Measurements from ENCODE around the gene LZTS2. TPM values are rescaled to one million over a fixed set of nuclear protein-coding genes. Genes with fewer than 3 reads are reported as not detected.

Gene LZTS2
- total and polyA plus RNA-seq, 4 donors = 2.1 to 10.3 (median 9.5) TPM

- WGBS = 21% methylated on average over 13 of the region's 13 CpGs
- H3K27me3 ChIP-seq (ENCODE audit: control insufficient read depth in 4 of 4, insufficient read depth in 4 of 4, low read length in 3 of 4) = no peaks in the 10 kb centered on the region
- H3K4me3 ChIP-seq (ENCODE audit: low read depth in 1 of 3, low read length in 3 of 3) = peak overlapping the region; percentile 64 to 86 (median 77)
- peak overlapping the region in 1 of 2 donors; percentile 18 for H3K9ac ChIP-seq (ENCODE audit: low read depth in 1 of 2, low read length in 2 of 2)
- peak; percentile 79 for DNase-seq (ENCODE audit: low spot score)
- peaks cover 0 to 8% (median 1%) of the 10 kb centered on the region in 4 donors for H3K36me3 ChIP-seq (ENCODE audit: control insufficient read depth in 4 of 4, insufficient read depth in 3 of 4, low read depth in 1 of 4, low read length in 3 of 4)
- peak overlapping the region; percentile 0 to 65 for H3K27ac ChIP-seq (ENCODE audit: low read depth in 1 of 2, low read length in 2 of 2)
- TF ChIP-seq SP1 (IDR thresholded peaks at IDR 0.05) = peak; percentile 60
- no peak for TF ChIP-seq FOXA1 (IDR thresholded peaks at IDR 0.05)
- peak; percentile 86 to 87 for TF ChIP-seq RXRA (IDR thresholded peaks at IDR 0.05)
- no peak for TF ChIP-seq EGR1 (IDR thresholded peaks at IDR 0.05; ENCODE audit: low read depth in 2 of 2)
- peak; percentile 64 for TF ChIP-seq HNF4G (IDR thresholded peaks at IDR 0.05)
- TF ChIP-seq NR2F2 (IDR thresholded peaks at IDR 0.05) = peak; percentile 53
- no peak for TF ChIP-seq JUND (IDR thresholded peaks at IDR 0.05)
- TF ChIP-seq, protein P1, sequence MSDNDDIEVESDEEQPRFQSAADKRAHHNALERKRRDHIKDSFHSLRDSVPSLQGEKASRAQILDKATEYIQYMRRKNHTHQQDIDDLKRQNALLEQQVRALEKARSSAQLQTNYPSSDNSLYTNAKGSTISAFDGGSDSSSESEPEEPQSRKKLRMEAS (IDR thresholded peaks at IDR 0.05) = no peak
- no peak for TF ChIP-seq REST (IDR thresholded peaks at IDR 0.05)
- TF ChIP-seq, protein P2, sequence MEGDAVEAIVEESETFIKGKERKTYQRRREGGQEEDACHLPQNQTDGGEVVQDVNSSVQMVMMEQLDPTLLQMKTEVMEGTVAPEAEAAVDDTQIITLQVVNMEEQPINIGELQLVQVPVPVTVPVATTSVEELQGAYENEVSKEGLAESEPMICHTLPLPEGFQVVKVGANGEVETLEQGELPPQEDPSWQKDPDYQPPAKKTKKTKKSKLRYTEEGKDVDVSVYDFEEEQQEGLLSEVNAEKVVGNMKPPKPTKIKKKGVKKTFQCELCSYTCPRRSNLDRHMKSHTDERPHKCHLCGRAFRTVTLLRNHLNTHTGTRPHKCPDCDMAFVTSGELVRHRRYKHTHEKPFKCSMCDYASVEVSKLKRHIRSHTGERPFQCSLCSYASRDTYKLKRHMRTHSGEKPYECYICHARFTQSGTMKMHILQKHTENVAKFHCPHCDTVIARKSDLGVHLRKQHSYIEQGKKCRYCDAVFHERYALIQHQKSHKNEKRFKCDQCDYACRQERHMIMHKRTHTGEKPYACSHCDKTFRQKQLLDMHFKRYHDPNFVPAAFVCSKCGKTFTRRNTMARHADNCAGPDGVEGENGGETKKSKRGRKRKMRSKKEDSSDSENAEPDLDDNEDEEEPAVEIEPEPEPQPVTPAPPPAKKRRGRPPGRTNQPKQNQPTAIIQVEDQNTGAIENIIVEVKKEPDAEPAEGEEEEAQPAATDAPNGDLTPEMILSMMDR (IDR thresholded peaks at IDR 0.05; ENCODE audit: low read depth, low read length, missing input control) = no peak
- TF ChIP-seq FOXA2 (IDR thresholded peaks at IDR 0.05) = no peak
- peak; percentile 91 to 94 for TF ChIP-seq HNF4A (conservative IDR thresholded peaks at IDR 0.05)
- no peak for TF ChIP-seq ATF3 (IDR thresholded peaks at IDR 0.05)
- no peaks in the 10 kb centered on the region for H3K9me3 ChIP-seq (ENCODE audit: control insufficient read depth in 4 of 4, low read length in 3 of 4)
- peaks cover 17 to 51% (median 39%) of the 10 kb centered on the region in 4 donors for H3K4me1 ChIP-seq (ENCODE audit: control insufficient read depth in 4 of 4, insufficient read depth in 4 of 4, low read length in 3 of 4)
These were observed 29.3 kb upstream of the LZTS2 start for GRCh38 chr10:100970076-100970913.

DNA sequence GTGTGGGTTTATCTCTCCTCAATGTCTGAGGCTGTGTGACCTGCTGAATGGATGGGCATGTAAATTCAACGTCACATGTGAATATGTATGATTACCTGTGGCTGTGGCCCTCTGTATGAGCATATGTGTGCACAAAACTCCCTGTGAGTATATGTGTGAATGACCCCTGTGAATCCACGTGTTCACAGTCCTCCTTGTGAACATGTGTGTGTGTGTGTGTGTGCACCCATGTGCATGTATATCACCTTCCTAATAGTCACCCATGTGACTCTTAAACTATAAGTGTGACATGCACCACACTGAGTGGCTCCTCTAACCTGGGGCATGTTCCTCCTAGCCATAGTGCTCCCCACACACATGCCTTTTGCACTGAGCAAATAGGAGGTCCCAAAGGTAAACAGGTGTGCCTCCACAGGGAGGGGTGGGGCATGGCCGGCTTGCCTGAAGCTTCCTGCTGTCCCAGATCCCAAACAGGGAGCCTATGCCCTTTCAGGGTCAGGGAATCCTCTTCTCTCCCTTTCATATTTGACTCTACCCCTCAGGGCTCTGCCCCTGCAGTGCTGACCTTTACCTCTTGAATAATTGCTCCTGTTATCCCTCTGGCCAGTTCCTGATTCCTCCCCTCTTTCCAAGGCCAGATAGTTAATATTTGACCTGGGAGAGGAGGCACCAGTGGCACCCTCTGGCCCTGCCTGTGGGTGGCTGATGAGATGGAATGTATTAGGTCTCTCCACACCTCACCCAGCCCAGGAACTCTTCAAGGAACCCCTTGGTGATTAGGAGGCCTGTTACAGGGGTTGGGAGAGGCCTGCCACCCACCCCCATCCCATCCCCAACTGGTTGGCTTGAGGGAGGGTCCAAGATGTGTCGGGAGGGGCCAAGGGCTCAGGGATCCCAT, 28.4 kb upstream of the LZTS2 start:
- peak; percentile 43 for DNase-seq (ENCODE audit: low spot score)
- Histone ChIP-seq H3K27me3 (ENCODE audit: control insufficient read depth in 4 of 4, insufficient read depth in 4 of 4, low read length in 3 of 4) (no peaks in the 10 kb centered on the region), H3K4me1 (ENCODE audit: control insufficient read depth in 4 of 4, insufficient read depth in 4 of 4, low read length in 3 of 4) (peaks cover 17 to 51% (median 39%) of the 10 kb centered on the region in 4 donors), H3K27ac (ENCODE audit: low read depth in 1 of 2, low read length in 2 of 2) (peak overlapping the region; percentile 5 to 46), H3K9ac (ENCODE audit: low read depth in 1 of 2, low read length in 2 of 2) (no peak overlapping the region), H3K9me3 (ENCODE audit: control insufficient read depth in 4 of 4, low read length in 3 of 4) (no peaks in the 10 kb centered on the region), H3K4me3 (ENCODE audit: low read depth in 1 of 3, low read length in 3 of 3) (peak overlapping the region; percentile 50 to 77 (median 64)), H3K36me3 (ENCODE audit: control insufficient read depth in 4 of 4, insufficient read depth in 3 of 4, low read depth in 1 of 4, low read length in 3 of 4) (peaks cover 0 to 6% (median 1%) of the 10 kb centered on the region in 4 donors)
- WGBS = 33% methylated on average over 4 of the region's 4 CpGs
- TF ChIP-seq YY1 (IDR thresholded peaks at IDR 0.05) (peak; percentile 88), HNF4G (IDR thresholded peaks at IDR 0.05) (peak; percentile 85), GABPA (IDR thresholded peaks at IDR 0.05 in 1 of 2, conservative IDR thresholded peaks at IDR 0.05 in 1 of 2) (peak in 1 of 2 donors; percentile 75), FOXA2 (IDR thresholded peaks at IDR 0.05) (peak; percentile 65), TAF1 (conservative IDR thresholded peaks at IDR 0.05) (peak; percentile 38), EGR1 (IDR thresholded peaks at IDR 0.05; ENCODE audit: low read depth in 2 of 2) (peak in 1 of 2 donors; percentile 70), NR2F2 (IDR thresholded peaks at IDR 0.05) (peak; percentile 98), ATF3 (IDR thresholded peaks at IDR 0.05) (peak; percentile 65), FOXA1 (IDR thresholded peaks at IDR 0.05) (no peak)
- TF ChIP-seq, protein P1 (IDR thresholded peaks at IDR 0.05) = peak; percentile 78
- TF ChIP-seq, protein P2 (IDR thresholded peaks at IDR 0.05; ENCODE audit: low read depth, low read length, missing input control) = peak; percentile 31
